Vagina (tissue), 2 donors: ENCODE results near the gene SARDH. TPM values are rescaled to one million over a fixed set of nuclear protein-coding genes. Genes with fewer than 3 reads are reported as not detected.

Source experiments
- DNase-seq, 2 donors: peaks; one replicate each; pipeline ENCODE4 v3.0.0-alpha.2; 2017; ENCODE audit errors: extremely low spot score in 2 of 2
- H3K27ac ChIP-seq: fragments of 200-600 bp; sonication (generic); one replicate; pipeline ENCODE4 v1.5.1; 2019
- H3K27me3 ChIP-seq: fragments of 200-600 bp; sonication (generic); one replicate; pipeline ENCODE4 v1.5.1; 2019
- H3K36me3 ChIP-seq, 2 donors: fragments of 200-600 bp; sonication (generic); one replicate each; pipeline ENCODE4 v1.5.1; 2017 to 2019
- H3K4me1 ChIP-seq: fragments of 200-600 bp; sonication (generic); one replicate; pipeline ENCODE4 v1.5.1; 2019
- H3K4me3 ChIP-seq, 2 donors: fragments of 200-600 bp; sonication (generic); 1 replicate in 1 of 2; 2 replicates in 1 of 2; pipeline ENCODE4 v1.5.1; 2016 to 2019
- H3K9me3 ChIP-seq: fragments of 200-600 bp; sonication (generic); one replicate; pipeline ENCODE4 v1.5.1; 2019
- CTCF ChIP-seq, 3 experiments: fragments of 450-650 bp in 2 of 3; fragments of 200-600 bp in 1 of 3; sonication (generic) in 1 of 3; IDR thresholded peaks; one replicate each; pipeline ENCODE4 v1.5.1; 2017 to 2019; ENCODE audit warnings: antibody characterized with exemption in 3 of 3, mild to moderate bottlenecking in 2 of 3, moderate library complexity in 2 of 3
- POLR2A ChIP-seq, 2 donors: fragments of 450-650 bp; IDR thresholded peaks; one replicate each; pipeline ENCODE4 v1.6.1; 2017; ENCODE audit warnings: antibody characterized with exemption in 2 of 2, mild to moderate bottlenecking in 2 of 2, moderate library complexity in 2 of 2
- POLR2AphosphoS5 ChIP-seq, 2 donors: sonication (generic); formaldehyde crosslinking; IDR thresholded peaks; one replicate each; pipeline ENCODE4 v1.9.0; 2017; ENCODE audit warnings: antibody characterized with exemption in 2 of 2, mild to moderate bottlenecking in 2 of 2, low read depth in 1 of 2; ENCODE audit not compliant: insufficient read depth in 1 of 2
- intact Hi-C: fragments of 100-400 bp; cut with DNase I; formaldehyde crosslinking; loops from one replicate; pipeline ENCODE4 v1.15.1; 2023
- total RNA-seq: library from RNA; depleted of rRNA; stranded (reverse); fragments of >200 nt; gene quantifications from one replicate; pipeline ENCODE4 v1.2.3, GENCODE V29; 2016

SARDH gene
- total RNA-seq, 1 donor from 2014 or later: 2.0 TPM

- Histone ChIP-seq H3K27ac (no peak overlapping the region), H3K4me1 (peaks cover 6% of the 10 kb centered on the region), H3K27me3 (no peaks in the 10 kb centered on the region), H3K36me3 (no peaks in the 10 kb centered on the region), H3K4me3 (no peak overlapping the region), H3K9me3 (no peaks in the 10 kb centered on the region)
- intact Hi-C loops: loop anchor here (10.0 kb wide), 1 partner anchor 178 kb away; the partner anchor contains the start of gene ADAMTSL2
- DNase-seq: no peak
- TF ChIP-seq CTCF (IDR thresholded peaks at IDR 0.05): no peak
These were observed 25.7 kb downstream of the SARDH start for GRCh38 chr9:133712221-133713100.

GRCh38 chr9:133711428-133712220 is 26.5 kb downstream of the SARDH start:
- Histone ChIP-seq H3K4me1 (peaks cover 6% of the 10 kb centered on the region), H3K36me3 (no peaks in the 10 kb centered on the region), H3K27me3 (no peaks in the 10 kb centered on the region), H3K9me3 (no peaks in the 10 kb centered on the region), H3K27ac (no peak overlapping the region), H3K4me3 (no peak overlapping the region)
- intact Hi-C loops: loop anchor here (10.0 kb wide), 1 partner anchor 177 kb away; the partner anchor contains the start of gene ADAMTSL2
- no peak for TF ChIP-seq POLR2AphosphoS5 (IDR thresholded peaks at IDR 0.05; ENCODE audit: insufficient read depth in 1 of 2, low read depth in 1 of 2)
- no peak for TF ChIP-seq CTCF (IDR thresholded peaks at IDR 0.05)
- TF ChIP-seq POLR2A (IDR thresholded peaks at IDR 0.05): no peak
- DNase-seq: no peak

- TF ChIP-seq POLR2AphosphoS5 (IDR thresholded peaks at IDR 0.05; ENCODE audit: insufficient read depth in 1 of 2, low read depth in 1 of 2) (no peak), CTCF (IDR thresholded peaks at IDR 0.05) (no peak), POLR2A (IDR thresholded peaks at IDR 0.05) (no peak)
- Histone ChIP-seq H3K36me3 (no peaks in the 10 kb centered on the region), H3K4me1 (peaks cover 6% of the 10 kb centered on the region), H3K27me3 (no peaks in the 10 kb centered on the region), H3K27ac (no peak overlapping the region), H3K9me3 (no peaks in the 10 kb centered on the region), H3K4me3 (no peak overlapping the region)
- intact Hi-C loops: loop anchor here (10.0 kb wide), 1 partner anchor 176 kb away; the partner anchor contains the start of gene ADAMTSL2
- DNase-seq: no peak
These were observed 27.3 kb downstream of the SARDH start for GRCh38 chr9:133710661-133711427.

- no peak for TF ChIP-seq CTCF (IDR thresholded peaks at IDR 0.05)
- Histone ChIP-seq H3K27me3 (no peaks in the 10 kb centered on the region), H3K4me1 (no peaks in the 10 kb centered on the region), H3K36me3 (no peaks in the 10 kb centered on the region), H3K27ac (no peak overlapping the region), H3K4me3 (no peak overlapping the region), H3K9me3 (no peaks in the 10 kb centered on the region)
- intact Hi-C loops: loop anchor here (10.0 kb wide), 1 partner anchor 175 kb away; the partner anchor contains the start of gene ADAMTSL2
- DNase-seq: no peak
These were observed 28.2 kb downstream of the SARDH start for GRCh38 chr9:133709691-133710571.
